ENCODE results near the gene SNX30.

Gene SNX30

GRCh38 chr9:112885324-112885723 lies 134.8 kb downstream of the SNX30 start:
- DNase-seq (ENCODE audit: low read depth) = no peak

GRCh38 chr9:112886351-112886750 lies 135.8 kb downstream of the SNX30 start:
- no peak for DNase-seq (ENCODE audit: low read depth)

- DNase-seq (ENCODE audit: low read depth) = no peak
Measured at GRCh38 chr9:112887381-112887780, 136.8 kb downstream of the SNX30 start.

- DNase-seq (ENCODE audit: low read depth) = no peak
Measured at GRCh38 chr9:112890106-112891081, 139.8 kb downstream of the SNX30 start, which contains the start of gene SLC46A2. TSS of gene SLC46A2 (minus strand) at chr9:112890876. CDS start at chr9:112890681, 195 bp downstream.

GRCh38 chr9:112891521-112891920 lies 141.0 kb downstream of the SNX30 start:
- no peak for DNase-seq (ENCODE audit: low read depth)

- DNase-seq (ENCODE audit: low read depth) = no peak
Measured at GRCh38 chr9:112892981-112893380, 142.4 kb downstream of the SNX30 start.

- peak; percentile 63 for DNase-seq (ENCODE audit: low read depth)
Measured at GRCh38 chr9:112894041-112894440, 143.5 kb downstream of the SNX30 start.

- peak; percentile 35 for DNase-seq (ENCODE audit: low read depth)
Measured at GRCh38 chr9:112894699-112895098, 144.1 kb downstream of the SNX30 start.

GRCh38 chr9:112896131-112896530 lies 145.6 kb downstream of the SNX30 start:
- no peak for DNase-seq (ENCODE audit: low read depth)

GRCh38 chr9:112898872-112899311 lies 148.3 kb downstream of the SNX30 start:
- DNase-seq (ENCODE audit: low read depth) = peak; percentile 6

- no peak for DNase-seq (ENCODE audit: low read depth)
Measured at GRCh38 chr9:112900488-112900887, 149.9 kb downstream of the SNX30 start.

GRCh38 chr9:112900901-112901300 lies 150.3 kb downstream of the SNX30 start:
- no peak for DNase-seq (ENCODE audit: low read depth)

GRCh38 chr9:112905084-112905483 lies 154.5 kb downstream of the SNX30 start:
- DNase-seq (ENCODE audit: low read depth) = peak; percentile 31

GRCh38 chr9:112911736-112912135 lies 161.2 kb downstream of the SNX30 start:
- no peak for DNase-seq (ENCODE audit: low read depth)

GRCh38 chr9:112912636-112913035 lies 162.1 kb downstream of the SNX30 start:
- no peak for DNase-seq (ENCODE audit: low read depth)

- no peak for DNase-seq (ENCODE audit: low read depth)
Measured at GRCh38 chr9:112913326-112913725, 162.8 kb downstream of the SNX30 start.

GRCh38 chr9:112914524-112914923 lies 164.0 kb downstream of the SNX30 start:
- DNase-seq (ENCODE audit: low read depth) = no peak

- DNase-seq (ENCODE audit: low read depth) = no peak
Measured at GRCh38 chr9:112917047-112917986, 166.8 kb downstream of the SNX30 start.

GRCh38 chr9:112917987-112918362 lies 167.4 kb downstream of the SNX30 start:
- no peak for DNase-seq (ENCODE audit: low read depth)

GRCh38 chr9:112921549-112921948 lies 171.0 kb downstream of the SNX30 start:
- peak; percentile 73 for DNase-seq (ENCODE audit: low read depth)
